Natural killer cell (primary cell): ENCODE data around the gene DNAI2. TPM values are rescaled to one million over a fixed set of nuclear protein-coding genes. Genes with fewer than 3 reads are reported as not detected.

Experiments
- ATAC-seq, 3 donors: fragments of 150-1000 bp in 2 of 3; fragments of 200-7000 bp in 1 of 3; cut with Tn5 transposase; 1 replicate in 1 of 3; 2 replicates in 2 of 3; pipeline ENCODE4 v1.10.0; 2021; ENCODE audit warnings: mild to moderate bottlenecking in 2 of 3, moderate library complexity in 2 of 3
- DNase-seq, 2 donors: peaks; one replicate each; pipeline versions ENCODE4 v3.0.0 to v3.0.0-alpha.2; 2013 to 2021; ENCODE audit warnings: mixed read lengths in 1 of 2
- H3K27ac ChIP-seq: one replicate; pipeline ENCODE4 v1.5.1; 2013; ENCODE audit warnings: mild to moderate bottlenecking, low read length
- H3K27me3 ChIP-seq: one replicate; pipeline ENCODE4 v1.6.1; 2013; ENCODE audit warnings: low read length; ENCODE audit not compliant: control insufficient read depth, insufficient read depth
- H3K36me3 ChIP-seq: one replicate; pipeline ENCODE4 v1.6.1; 2013; ENCODE audit warnings: low read length; ENCODE audit not compliant: control insufficient read depth, insufficient read depth
- H3K4me1 ChIP-seq: one replicate; pipeline ENCODE4 v1.6.1; 2013; ENCODE audit warnings: low read length; ENCODE audit not compliant: control insufficient read depth, insufficient read depth
- H3K4me3 ChIP-seq: one replicate; pipeline ENCODE4 v1.5.1; 2013; ENCODE audit warnings: low read length
- H3K9me3 ChIP-seq: one replicate; pipeline ENCODE4 v1.6.1; 2013; ENCODE audit warnings: low read length; ENCODE audit not compliant: control insufficient read depth, insufficient read depth
- H3K27ac Mint-ChIP-seq, 2 donors: one replicate each; pipeline ENCODE4 v1.8.0; 2022; ENCODE audit warnings: mild to moderate bottlenecking in 2 of 2, mixed read lengths in 2 of 2, moderate library complexity in 1 of 2
- H3K27me3 Mint-ChIP-seq, 2 donors: one replicate each; pipeline ENCODE4 v1.8.0; 2022; ENCODE audit warnings: low read depth in 2 of 2, mixed read lengths in 2 of 2
- H3K36me3 Mint-ChIP-seq: one replicate; pipeline ENCODE4 v1.8.0; 2022; ENCODE audit warnings: mixed read lengths
- H3K4me1 Mint-ChIP-seq, 2 donors: one replicate each; pipeline ENCODE4 v1.8.0; 2022; ENCODE audit warnings: mixed read lengths in 2 of 2
- H3K4me3 Mint-ChIP-seq: one replicate; pipeline ENCODE4 v1.8.0; 2022; ENCODE audit warnings: mild to moderate bottlenecking, moderate library complexity, mixed read lengths
- H3K9me3 Mint-ChIP-seq, 2 donors: one replicate each; pipeline ENCODE4 v1.8.0; 2022; ENCODE audit warnings: mixed read lengths in 2 of 2
- WGBS: methylation state at CpG from one replicate; pipeline ENCODE4 v1.1.7; 2013; ENCODE audit warnings: missing lambda C conversion rate; ENCODE audit not compliant: insufficient coverage; 5-methylcytosine and 5-hydroxymethylcytosine counted together
- intact Hi-C: fragments of 100-400 bp; cut with micrococcal nuclease; formaldehyde crosslinking; loops from one replicate; pipeline ENCODE4 v1.14.2; 2022
- total RNA-seq, 4 donors: library from RNA; stranded (reverse); fragments of 120-200 nt in 1 of 4; gene quantifications; one replicate each; pipeline versions ENCODE4 v1.2.3 to v1.2.4, GENCODE V29; 2013 to 2022
- TF ChIP-seq, protein P1 (sequence below): fragments of 200-600 bp; IDR thresholded peaks from one replicate; pipeline ENCODE4 v1.8.0; 2022; ENCODE audit warnings: antibody characterized with exemption

The DNAI2 gene
- 1 to 10 TPM in 2 of 3 donors, under 1 TPM in 1; 0.35 to 1.8 (median 1.2) TPM for total RNA-seq
- 0.25 TPM for total RNA-seq (2013)

GRCh38 chr17:74274060-74274708 is at the start of gene DNAI2:
TSS of gene DNAI2 (plus strand) at chr17:74274234. CDS start at chr17:74281818, 7,584 bp downstream.
- Mint-ChIP-seq H3K27me3 (peaks cover 0 to 11% of the 10 kb centered on the region in 2 donors), H3K4me3 (peak within 1 kb of the TSS; percentile 90), H3K27ac (peak within 1 kb of the TSS; percentile 85 to 95), H3K4me1 (peaks cover 28 to 29% of the 10 kb centered on the region in 2 donors), H3K9me3 (no peaks in the 10 kb centered on the region), H3K36me3 (no peaks in the 10 kb centered on the region)
- Histone ChIP-seq H3K9me3 (no peaks in the 10 kb centered on the region), H3K4me3 (peak within 1 kb of the TSS; percentile 3), H3K27me3 (no peaks in the 10 kb centered on the region), H3K36me3 (no peaks in the 10 kb centered on the region), H3K4me1 (peaks cover 20% of the 10 kb centered on the region), H3K27ac (no peak within 1 kb of the TSS)
- TF ChIP-seq, protein P1, sequence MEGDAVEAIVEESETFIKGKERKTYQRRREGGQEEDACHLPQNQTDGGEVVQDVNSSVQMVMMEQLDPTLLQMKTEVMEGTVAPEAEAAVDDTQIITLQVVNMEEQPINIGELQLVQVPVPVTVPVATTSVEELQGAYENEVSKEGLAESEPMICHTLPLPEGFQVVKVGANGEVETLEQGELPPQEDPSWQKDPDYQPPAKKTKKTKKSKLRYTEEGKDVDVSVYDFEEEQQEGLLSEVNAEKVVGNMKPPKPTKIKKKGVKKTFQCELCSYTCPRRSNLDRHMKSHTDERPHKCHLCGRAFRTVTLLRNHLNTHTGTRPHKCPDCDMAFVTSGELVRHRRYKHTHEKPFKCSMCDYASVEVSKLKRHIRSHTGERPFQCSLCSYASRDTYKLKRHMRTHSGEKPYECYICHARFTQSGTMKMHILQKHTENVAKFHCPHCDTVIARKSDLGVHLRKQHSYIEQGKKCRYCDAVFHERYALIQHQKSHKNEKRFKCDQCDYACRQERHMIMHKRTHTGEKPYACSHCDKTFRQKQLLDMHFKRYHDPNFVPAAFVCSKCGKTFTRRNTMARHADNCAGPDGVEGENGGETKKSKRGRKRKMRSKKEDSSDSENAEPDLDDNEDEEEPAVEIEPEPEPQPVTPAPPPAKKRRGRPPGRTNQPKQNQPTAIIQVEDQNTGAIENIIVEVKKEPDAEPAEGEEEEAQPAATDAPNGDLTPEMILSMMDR = no peak
- intact Hi-C loops = no loop called here
- DNase-seq = peak; percentile 44 to 65
- 9% methylated on average over 33 of the region's 33 CpGs for WGBS
- ATAC-seq = peak; percentile 56 to 80 (median 79)

DNA sequence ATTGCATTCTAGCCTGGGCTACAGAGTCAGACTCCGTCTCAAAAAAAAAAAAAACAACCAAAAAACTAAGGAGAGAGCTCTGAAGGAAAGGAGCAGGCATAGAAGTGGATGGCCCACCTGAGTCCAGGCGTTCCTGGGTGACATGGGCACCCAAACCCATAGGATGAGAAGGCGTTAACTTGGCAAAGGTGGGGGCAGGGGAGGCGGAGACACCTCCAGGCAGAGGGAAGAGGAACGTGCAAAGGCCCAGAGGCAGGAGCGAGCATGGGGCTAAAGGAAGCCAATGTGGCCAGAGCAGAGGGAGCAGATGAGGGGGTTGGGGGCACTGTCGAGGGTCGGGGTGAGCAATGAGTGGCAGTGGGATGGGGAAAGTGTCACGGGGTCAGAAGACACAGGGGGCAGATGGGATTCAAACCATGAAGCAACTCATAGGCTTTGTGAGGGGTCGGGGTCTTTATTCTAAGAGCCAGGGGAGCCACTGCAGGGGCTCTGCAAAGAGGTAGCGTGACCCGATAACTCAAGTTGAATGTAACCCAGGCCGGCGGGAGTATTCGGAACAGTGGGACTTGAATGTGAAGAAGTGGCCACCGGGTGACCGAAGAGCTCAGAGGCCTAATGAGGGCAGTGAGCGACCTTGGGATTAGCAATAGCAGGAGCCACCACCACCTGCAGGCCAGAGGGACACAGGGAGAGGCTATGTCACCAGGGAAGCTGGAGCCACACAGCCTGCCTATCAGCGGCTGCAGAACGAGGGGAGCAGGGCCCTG is 48.9 kb upstream of the DNAI2 start:
- no peaks in the 10 kb centered on the region for H3K9me3 ChIP-seq
- Mint-ChIP-seq H3K4me1 (peaks cover 0 to 14% of the 10 kb centered on the region in 2 donors), H3K36me3 (no peaks in the 10 kb centered on the region), H3K4me3 (no peak overlapping the region), H3K27ac (no peak overlapping the region), H3K9me3 (no peaks in the 10 kb centered on the region), H3K27me3 (peaks cover 0 to 3% of the 10 kb centered on the region in 2 donors)
- DNase-seq (no peak), ATAC-seq (no peak)
- H3K27ac ChIP-seq = no peak overlapping the region
- intact Hi-C loops = no loop called here
- peaks cover 2% of the 10 kb centered on the region for H3K36me3 ChIP-seq
- H3K27me3 ChIP-seq = no peaks in the 10 kb centered on the region
- H3K4me3 ChIP-seq = no peak overlapping the region
- WGBS = 95% methylated on average over 20 of the region's 20 CpGs
- no peaks in the 10 kb centered on the region for H3K4me1 ChIP-seq
- TF ChIP-seq, protein P1 = no peak

- peaks cover 0 to 14% of the 10 kb centered on the region in 2 donors for H3K4me1 Mint-ChIP-seq
- H3K9me3 ChIP-seq = no peaks in the 10 kb centered on the region
- no peak overlapping the region for H3K27ac ChIP-seq
- H3K4me1 ChIP-seq = no peaks in the 10 kb centered on the region
- TF ChIP-seq, protein P1 = no peak
- intact Hi-C loops = no loop called here
- ATAC-seq (no peak), DNase-seq (no peak)
- H3K4me3 Mint-ChIP-seq = no peak overlapping the region
- H3K36me3 ChIP-seq = peaks cover 2% of the 10 kb centered on the region
- H3K36me3 Mint-ChIP-seq = no peaks in the 10 kb centered on the region
- H3K27me3 Mint-ChIP-seq = peaks cover 0 to 3% of the 10 kb centered on the region in 2 donors
- no peak overlapping the region for H3K27ac Mint-ChIP-seq
- H3K27me3 ChIP-seq = no peaks in the 10 kb centered on the region
- H3K9me3 Mint-ChIP-seq = no peaks in the 10 kb centered on the region
- WGBS = 93% methylated on average over 6 of the region's 6 CpGs
- no peak overlapping the region for H3K4me3 ChIP-seq
Observed at GRCh38 chr17:74226252-74226651, 47.8 kb upstream of the DNAI2 start.
